Activated T-helper 2 cell treated with anti-CD3 and anti-CD28 coated beads, Interferon-gamma antibody, Interleukin-2, Interleukin-4, amounts not matched to agents 10 μg/mL and 5 μg/mL and 100 μg/mL, durations not matched to agents 14 hours and 24 hours and 36 hours (primary cell): ENCODE measurements around the gene ARCN1. TPM values are rescaled to one million over a fixed set of nuclear protein-coding genes. Genes with fewer than 3 reads are reported as not detected.
"Not testable (repeated sequence)": the region's sequence is repeated elsewhere in the genome, so short reads cannot be mapped to it uniquely, and the experiment has no call there.

Experiments
- DNase-seq: peaks from one replicate; pipeline ENCODE4 v3.0.0; 2021; ENCODE audit warnings: low spot score
- H3K27ac Mint-ChIP-seq: one replicate; pipeline ENCODE4 v1.8.0; 2021; ENCODE audit warnings: mixed read lengths
- H3K27me3 Mint-ChIP-seq: one replicate; pipeline ENCODE4 v1.8.0; 2021; ENCODE audit warnings: low read depth, mixed read lengths
- H3K36me3 Mint-ChIP-seq: one replicate; pipeline ENCODE4 v1.8.0; 2021; ENCODE audit warnings: low read depth, mixed read lengths
- H3K4me1 Mint-ChIP-seq: one replicate; pipeline ENCODE4 v1.8.0; 2021; ENCODE audit warnings: low read depth, mixed read lengths
- H3K4me3 Mint-ChIP-seq: one replicate; pipeline ENCODE4 v1.8.0; 2021; ENCODE audit warnings: low read depth, mild to moderate bottlenecking, moderate library complexity, mixed read lengths
- H3K9me3 Mint-ChIP-seq: one replicate; pipeline ENCODE4 v1.8.0; 2021; ENCODE audit warnings: mixed read lengths
- intact Hi-C: fragments of 100-400 bp; cut with micrococcal nuclease; formaldehyde crosslinking; loops from one replicate; pipeline ENCODE4 v1.15.1; 2023
- total RNA-seq: library from RNA; stranded (reverse); gene quantifications from 2 replicates; pipeline ENCODE4 v1.2.3, GENCODE V29; 2022

Gene ARCN1
- total RNA-seq, 1 donor from 2014 or later = 132 TPM

GRCh38 chr11:118597556-118597955 lies 25.3 kb downstream of the ARCN1 start:
- Mint-ChIP-seq H3K27ac (no peak overlapping the region), H3K27me3 (no peaks in the 10 kb centered on the region), H3K36me3 (peaks cover 78% of the 10 kb centered on the region), H3K4me3 (no peak overlapping the region), H3K4me1 (peaks cover 12% of the 10 kb centered on the region), H3K9me3 (no peaks in the 10 kb centered on the region)
- DNase-seq = no peak
- intact Hi-C loops = no loop called here

- Mint-ChIP-seq H3K9me3 (no peaks in the 10 kb centered on the region), H3K4me1 (no peaks in the 10 kb centered on the region), H3K4me3 (no peak overlapping the region), H3K27ac (no peak overlapping the region), H3K36me3 (peaks cover 39% of the 10 kb centered on the region), H3K27me3 (peaks cover 7% of the 10 kb centered on the region)
- intact Hi-C loops = no loop called here
- no peak for DNase-seq
Observed at GRCh38 chr11:118602331-118602730, 30.1 kb downstream of the ARCN1 start.

DNA sequence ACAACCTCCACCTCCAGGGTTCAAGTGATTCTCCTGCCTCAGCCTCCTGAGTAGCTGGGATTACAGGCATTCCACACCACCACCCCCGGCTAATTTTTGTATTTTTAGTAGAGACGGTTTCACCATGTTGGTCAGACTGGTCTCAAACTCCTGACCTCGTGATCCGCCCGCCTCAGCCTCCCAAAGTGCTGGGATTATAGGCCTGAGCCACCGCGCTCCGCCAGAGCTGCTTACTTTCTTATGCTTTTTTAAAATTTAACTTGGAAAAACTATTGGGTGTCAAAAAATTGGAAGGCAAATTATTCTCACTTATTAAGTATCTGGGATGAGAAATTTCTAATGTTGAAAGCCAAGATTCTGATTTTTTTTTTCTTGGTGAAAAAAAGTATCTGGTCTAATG lies 31.5 kb downstream of the ARCN1 start:
- not testable (repeated sequence) for H3K4me3 Mint-ChIP-seq

DNA sequence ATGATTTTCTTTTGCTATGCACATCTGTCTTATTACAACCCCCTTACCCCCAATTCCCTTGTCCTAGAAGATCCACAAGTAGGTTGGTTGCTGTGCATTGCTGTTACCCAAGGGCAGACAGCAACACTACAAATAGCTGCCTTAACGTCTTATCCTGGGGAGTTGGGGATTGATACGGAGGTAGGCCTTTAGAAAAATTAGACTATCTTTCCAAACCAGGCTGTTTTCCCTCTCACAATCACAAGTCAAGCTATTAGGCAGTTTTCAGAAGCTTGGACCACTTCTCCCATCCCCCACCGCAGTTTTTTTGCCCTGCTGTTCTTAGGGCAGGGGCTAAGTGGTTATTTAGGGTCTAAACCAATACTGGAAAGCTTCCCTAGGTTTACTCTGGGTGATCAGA lies 32.4 kb downstream of the ARCN1 start:
- Mint-ChIP-seq H3K27me3 (peaks cover 16% of the 10 kb centered on the region), H3K36me3 (peaks cover 26% of the 10 kb centered on the region), H3K4me3 (no peak overlapping the region), H3K27ac (no peak overlapping the region), H3K4me1 (peaks cover 10% of the 10 kb centered on the region), H3K9me3 (no peaks in the 10 kb centered on the region)
- intact Hi-C loops = no loop called here
- no peak for DNase-seq

More for the DNA sequence above, 31.5 kb downstream of the ARCN1 start:
- DNase-seq, H3K27me3 Mint-ChIP-seq, H3K27ac Mint-ChIP-seq, H3K9me3 Mint-ChIP-seq, H3K4me1 Mint-ChIP-seq, intact Hi-C loops: not testable (repeated sequence)
- peaks cover 31% of the 10 kb centered on the region for H3K36me3 Mint-ChIP-seq

DNA sequence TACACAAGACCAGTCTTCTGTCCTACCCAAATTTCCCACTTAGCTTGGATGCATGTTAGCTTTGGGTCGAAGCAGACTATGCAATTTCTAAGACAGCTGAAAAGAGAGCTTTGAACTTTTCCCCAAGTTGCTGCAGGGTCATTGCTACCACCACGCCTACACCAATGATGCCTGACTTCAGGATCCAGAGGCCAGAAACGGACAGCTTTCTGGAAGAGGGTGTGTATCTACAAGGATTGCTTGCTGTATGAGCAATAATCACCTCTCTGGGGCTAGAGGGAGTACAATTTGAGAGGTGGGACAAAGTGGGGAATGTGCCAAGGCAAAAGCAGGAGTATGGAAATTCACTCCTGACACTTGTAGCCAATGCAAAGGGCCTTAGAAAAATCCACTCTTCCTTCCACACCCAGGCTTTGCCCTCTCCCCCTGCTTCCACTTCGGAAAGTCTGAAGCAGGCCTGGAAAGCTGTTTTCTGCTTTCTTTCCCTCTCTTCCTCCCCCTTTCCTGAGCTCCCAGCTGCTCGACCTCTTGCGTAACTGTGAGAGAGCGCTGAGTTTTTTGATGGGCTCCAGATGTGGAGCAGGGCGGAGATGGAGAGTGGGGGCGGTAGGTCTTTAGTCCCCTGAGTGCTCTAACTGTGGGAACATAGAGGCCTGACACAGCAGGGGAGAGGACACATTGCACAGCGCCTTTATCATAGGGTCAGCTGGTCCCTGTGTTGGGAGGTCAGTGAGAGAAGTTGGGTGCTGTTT lies 33.1 kb downstream of the ARCN1 start:
- no peak for DNase-seq
- Mint-ChIP-seq H3K9me3 (no peaks in the 10 kb centered on the region), H3K4me3 (no peak overlapping the region), H3K36me3 (peaks cover 20% of the 10 kb centered on the region), H3K4me1 (peaks cover 14% of the 10 kb centered on the region), H3K27me3 (peaks cover 21% of the 10 kb centered on the region), H3K27ac (no peak overlapping the region)
- intact Hi-C loops = no loop called here

GRCh38 chr11:118606157-118606843 lies 34.1 kb downstream of the ARCN1 start:
- Mint-ChIP-seq H3K4me3 (no peak overlapping the region), H3K27me3 (peaks cover 23% of the 10 kb centered on the region), H3K4me1 (peaks cover 17% of the 10 kb centered on the region), H3K27ac (no peak overlapping the region), H3K9me3 (no peaks in the 10 kb centered on the region), H3K36me3 (peaks cover 14% of the 10 kb centered on the region)
- intact Hi-C loops = no loop called here
- no peak for DNase-seq

DNA sequence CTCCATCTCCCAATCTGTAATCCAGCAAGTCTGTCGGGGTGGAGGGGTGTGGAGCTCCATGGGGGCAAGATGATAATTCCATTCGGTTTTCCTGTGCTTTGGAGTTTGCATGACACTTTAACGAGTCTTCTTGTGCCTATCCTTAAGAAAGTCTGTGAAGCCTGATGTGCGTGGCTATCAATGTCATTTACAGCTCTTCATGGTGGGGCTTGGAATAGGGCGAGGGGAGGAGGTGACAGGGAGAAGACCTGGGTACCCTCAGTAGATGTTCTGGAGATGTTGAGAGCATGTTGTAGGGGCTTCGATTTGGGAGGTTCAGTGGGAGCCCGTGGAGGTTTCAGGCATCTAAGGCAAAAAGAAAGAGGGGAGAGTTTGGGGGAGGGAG lies 34.6 kb downstream of the ARCN1 start:
- intact Hi-C loops = no loop called here
- Mint-ChIP-seq H3K4me3 (no peak overlapping the region), H3K27me3 (peaks cover 24% of the 10 kb centered on the region), H3K9me3 (no peaks in the 10 kb centered on the region), H3K4me1 (peaks cover 18% of the 10 kb centered on the region), H3K36me3 (peaks cover 10% of the 10 kb centered on the region), H3K27ac (no peak overlapping the region)
- DNase-seq = no peak

GRCh38 chr11:118607401-118608359 lies 35.5 kb downstream of the ARCN1 start, which contains the start of gene PHLDB1:
Gene PHLDB1, plus strand, starts transcription at chr11:118607615. Its CDS starts 6,222 bp downstream, at chr11:118613837.
- H3K9me3 Mint-ChIP-seq = no peaks in the 10 kb centered on the region
- no peak for DNase-seq
- H3K4me1 Mint-ChIP-seq = peaks cover 18% of the 10 kb centered on the region
- H3K4me3 Mint-ChIP-seq = peak within 1 kb of the TSS; percentile 69
- H3K36me3 Mint-ChIP-seq = peaks cover 3% of the 10 kb centered on the region
- intact Hi-C loops = no loop called here
- peaks cover 29% of the 10 kb centered on the region for H3K27me3 Mint-ChIP-seq
- no peak within 1 kb of the TSS for H3K27ac Mint-ChIP-seq

- no peaks in the 10 kb centered on the region for H3K9me3 Mint-ChIP-seq
- intact Hi-C loops = no loop called here
- H3K27me3 Mint-ChIP-seq = peaks cover 30% of the 10 kb centered on the region
- peaks cover 18% of the 10 kb centered on the region for H3K4me1 Mint-ChIP-seq
- peak overlapping the region; percentile 10 for H3K27ac Mint-ChIP-seq
- H3K36me3 Mint-ChIP-seq = no peaks in the 10 kb centered on the region
- DNase-seq = peak; percentile 46
- H3K4me3 Mint-ChIP-seq = peak overlapping the region; percentile 69
Observed at GRCh38 chr11:118608360-118609227, 36.4 kb downstream of the ARCN1 start.

- DNase-seq = no peak
- Mint-ChIP-seq H3K9me3 (no peaks in the 10 kb centered on the region), H3K36me3 (no peaks in the 10 kb centered on the region), H3K4me3 (peak overlapping the region; percentile 69), H3K27me3 (peaks cover 30% of the 10 kb centered on the region), H3K27ac (peak overlapping the region; percentile 10), H3K4me1 (peaks cover 18% of the 10 kb centered on the region)
- intact Hi-C loops = loop anchor here (2.0 kb wide), 1 partner anchor 465 kb away; no protein-coding TSS in a partner anchor
Observed at GRCh38 chr11:118609380-118610224, 37.4 kb downstream of the ARCN1 start.

DNA sequence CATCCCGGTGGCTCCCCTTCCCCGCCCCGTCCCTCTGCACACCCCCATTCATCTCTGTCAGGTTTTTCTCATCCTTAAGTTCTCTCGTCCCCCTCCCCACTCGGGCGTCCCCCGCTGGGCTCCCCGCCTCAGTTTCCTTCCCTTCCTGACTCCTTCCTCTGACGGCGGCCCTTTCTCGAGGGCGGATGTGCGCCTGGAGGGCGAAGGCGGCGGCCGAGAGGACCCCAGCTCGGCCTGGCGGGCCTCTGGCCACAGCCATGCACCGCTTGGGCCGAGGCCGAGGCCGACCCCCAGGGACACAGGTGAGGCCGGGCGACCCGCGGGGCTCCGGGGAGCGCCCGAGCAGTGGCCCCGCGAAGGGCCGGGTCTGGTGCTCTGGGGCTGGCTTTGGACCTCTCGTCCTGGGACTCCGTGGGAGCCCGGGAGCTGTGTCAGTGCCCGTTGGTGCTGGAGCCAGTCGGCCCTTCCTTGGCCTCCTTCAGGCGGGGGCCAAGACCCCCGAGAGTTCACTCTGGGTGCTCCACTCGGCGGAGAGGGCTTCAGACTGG lies 38.1 kb downstream of the ARCN1 start:
- intact Hi-C loops = loop anchor here (2.0 kb wide), 1 partner anchor 465 kb away; no protein-coding TSS in a partner anchor
- Mint-ChIP-seq H3K9me3 (no peaks in the 10 kb centered on the region), H3K27me3 (peaks cover 30% of the 10 kb centered on the region), H3K4me1 (peaks cover 18% of the 10 kb centered on the region), H3K36me3 (no peaks in the 10 kb centered on the region), H3K4me3 (peak overlapping the region; percentile 60), H3K27ac (no peak overlapping the region)
- DNase-seq = no peak
